Epidermal melanocyte (primary cell): Measurements from ENCODE around the gene KLK7.
"Not testable (repeated sequence)": the region's sequence is repeated elsewhere in the genome, so short reads cannot be mapped to it uniquely, and the experiment has no call there.

Source experiments
- DNase-seq: peaks from one replicate; pipeline ENCODE4 v3.0.0; 2011; ENCODE audit warnings: low spot score; ENCODE audit not compliant: insufficient read length

KLK7 gene

GRCh38 chr19:51012661-51013190 lies 29.0 kb upstream of the KLK7 start:
- no peak for DNase-seq

GRCh38 chr19:51010066-51010795 lies 26.5 kb upstream of the KLK7 start:
- DNase-seq, result no peak

GRCh38 chr19:51009061-51009891 lies 25.6 kb upstream of the KLK7 start:
- DNase-seq, result no peak

- no peak for DNase-seq
Observed at GRCh38 chr19:51007488-51007887, 23.8 kb upstream of the KLK7 start.

GRCh38 chr19:51006406-51006805 lies 22.7 kb upstream of the KLK7 start:
- no peak for DNase-seq

- no peak for DNase-seq
Observed at GRCh38 chr19:51005248-51005647, 21.5 kb upstream of the KLK7 start.

- no peak for DNase-seq
Observed at GRCh38 chr19:51003316-51003715, 19.6 kb upstream of the KLK7 start.

GRCh38 chr19:51002542-51003311 lies 19.0 kb upstream of the KLK7 start:
- no peak for DNase-seq

GRCh38 chr19:51002089-51002532 lies 18.4 kb upstream of the KLK7 start:
- DNase-seq, result no peak

- no peak for DNase-seq
Observed at GRCh38 chr19:51001515-51001914, 17.8 kb upstream of the KLK7 start, which contains the start of gene KLK8. Gene KLK8, minus strand, starts transcription at chr19:51001604. Its CDS starts 437 bp downstream, at chr19:51001167.

- DNase-seq, result no peak
Observed at GRCh38 chr19:51000981-51001380, 17.3 kb upstream of the KLK7 start.

GRCh38 chr19:51000426-51000825 lies 16.7 kb upstream of the KLK7 start:
- DNase-seq, result no peak

GRCh38 chr19:50998686-50999085 lies 15.0 kb upstream of the KLK7 start:
- DNase-seq, result no peak

GRCh38 chr19:50998061-50998460 lies 14.3 kb upstream of the KLK7 start:
- no peak for DNase-seq

- DNase-seq, result no peak
Observed at GRCh38 chr19:50994129-50994528, 10.4 kb upstream of the KLK7 start.

- DNase-seq, result no peak
Observed at GRCh38 chr19:50992666-50993035, 8.9 kb upstream of the KLK7 start.

- DNase-seq, result not testable (repeated sequence)
Observed at GRCh38 chr19:50984416-50984815, 699 bp upstream of the KLK7 start.

GRCh38 chr19:50982186-50982585 lies 1.5 kb downstream of the KLK7 start:
- DNase-seq, result no peak

- DNase-seq, result no peak
Observed at GRCh38 chr19:50981587-50982146, 2.0 kb downstream of the KLK7 start.

GRCh38 chr19:50980208-50980607 lies 3.5 kb downstream of the KLK7 start:
- DNase-seq, result no peak

GRCh38 chr19:50979758-50980157 lies 4.0 kb downstream of the KLK7 start:
- DNase-seq, result no peak
